GM18909 (cell line): ENCODE data around the gene RBM12.

Experiments
- ATAC-seq: cut with Tn5 transposase; IDR thresholded peaks from one replicate; pipeline ENCODE4 v1.9.1; 2021; ENCODE audit warnings: mild to moderate bottlenecking; ENCODE audit not compliant: unreplicated experiment, poor library complexity

Gene RBM12

DNA sequence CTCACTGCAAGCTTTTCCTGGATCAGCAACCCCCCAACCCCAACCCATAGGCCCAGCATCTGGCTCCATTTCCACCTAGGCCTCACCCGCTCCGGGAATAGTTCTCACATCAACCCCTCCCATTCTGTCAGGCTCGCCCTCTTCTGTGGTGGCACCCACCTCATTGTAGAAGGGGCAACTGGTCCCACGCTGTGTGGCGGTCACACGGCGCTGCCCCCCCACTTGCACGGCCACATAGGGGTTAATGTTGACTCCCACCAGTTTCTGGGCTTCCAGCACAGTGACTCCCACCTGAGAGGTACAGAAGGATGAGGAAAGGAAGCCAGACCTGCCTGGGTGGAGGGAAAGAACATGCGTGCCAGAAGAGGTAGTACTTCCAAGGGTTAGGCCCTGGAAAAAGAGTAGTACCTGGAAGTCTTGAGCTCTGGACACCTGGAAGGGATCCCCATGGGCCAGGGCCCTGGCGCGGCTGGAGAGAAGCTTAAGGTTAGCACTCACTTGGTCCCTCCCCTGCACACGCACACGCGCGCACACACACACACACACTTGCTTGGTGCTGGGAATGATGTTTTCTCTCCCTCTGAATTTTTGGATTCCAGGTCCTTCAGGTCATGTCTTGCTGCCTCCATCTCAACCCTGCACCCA, 61.7 kb downstream of the RBM12 start:
- ATAC-seq: no peak

DNA sequence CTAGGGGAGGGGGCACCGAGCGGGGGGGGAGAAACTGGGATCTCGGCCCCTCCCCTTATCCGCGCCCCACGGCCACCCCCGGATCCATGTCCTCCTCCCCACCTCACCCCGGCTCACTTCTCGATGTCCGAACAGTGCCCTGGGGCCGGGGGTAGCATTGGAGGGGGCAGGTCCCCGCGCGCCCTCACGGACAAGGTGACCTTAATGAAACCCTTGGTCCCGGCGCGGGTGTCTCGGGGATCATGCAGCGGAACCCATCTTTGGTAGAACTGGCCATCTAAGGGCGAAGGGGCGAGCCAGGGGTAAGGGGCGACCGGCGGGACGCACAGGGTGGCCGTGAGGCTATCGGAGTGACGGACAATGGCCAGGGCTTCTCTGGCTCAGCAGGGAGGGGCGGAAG, 62.7 kb downstream of the RBM12 start:
- ATAC-seq: no peak

- no peak for ATAC-seq
Observed at GRCh38 chr20:35600993-35601973, 63.4 kb downstream of the RBM12 start.

DNA sequence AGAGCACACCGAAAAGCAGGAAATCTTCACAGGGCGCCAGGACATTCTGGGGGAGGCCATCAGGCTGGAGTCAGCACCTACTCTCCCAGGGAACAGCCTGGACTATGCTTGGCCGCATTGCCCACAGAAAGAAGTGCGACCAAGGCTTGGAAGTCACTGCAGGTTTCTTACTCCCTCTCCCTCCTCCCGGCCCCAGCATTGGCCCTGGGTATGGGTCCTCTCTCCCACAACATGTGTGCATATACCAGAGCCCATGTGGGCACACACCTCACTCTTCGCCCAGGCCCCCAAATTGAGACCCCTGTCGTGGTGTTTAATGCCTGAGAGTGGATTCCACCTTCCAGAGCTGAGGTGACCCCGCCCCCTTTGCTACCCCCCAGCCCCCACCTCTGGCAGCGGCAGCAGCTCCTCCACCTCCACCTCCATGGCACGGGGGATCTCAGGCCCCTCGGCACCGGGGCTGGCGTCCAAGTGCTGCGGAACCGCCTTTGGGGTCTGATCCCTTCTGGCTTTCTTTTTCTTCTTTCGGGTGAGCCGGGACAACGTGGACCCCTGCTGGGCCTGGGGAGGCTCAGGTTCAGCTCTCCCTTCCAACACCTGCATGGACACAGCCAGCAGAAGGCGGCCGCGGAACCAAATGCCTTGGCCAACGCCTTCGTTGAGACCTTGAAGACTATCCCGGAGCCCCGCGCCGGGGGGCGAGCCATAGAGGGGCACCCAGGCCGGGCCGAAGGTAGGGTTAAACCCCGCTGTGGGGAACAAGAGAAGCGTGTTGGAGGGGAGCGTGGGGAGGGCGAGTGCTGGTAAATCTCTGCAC, 64.3 kb downstream of the RBM12 start:
- ATAC-seq: no peak

GRCh38 chr20:35599776-35600120, 65.0 kb downstream of the RBM12 start:
- ATAC-seq: no peak
